HepG2 (cell line): ENCODE data around the gene GDPD5. TPM values are rescaled to one million over a fixed set of nuclear protein-coding genes. Genes with fewer than 3 reads are reported as not detected.
A peak's percentile ranks its signal among the peaks of the same experiment; 100 is the strongest.

ENCODE experiments used
- ADNP ChIP-seq: sonication (generic); formaldehyde crosslinking; IDR thresholded peaks from 2 replicates; pipeline ENCODE4 v1.4.0; 2020; ENCODE audit warnings: missing genetic modification reagents
- EED ChIP-seq: sonication (generic); formaldehyde crosslinking; IDR thresholded peaks from 2 replicates; pipeline ENCODE4 v1.5.0; 2020; ENCODE audit warnings: mild to moderate bottlenecking, missing genetic modification reagents
- ESRRA ChIP-seq: sonication (generic); formaldehyde crosslinking; IDR thresholded peaks from 2 replicates; pipeline ENCODE4 v1.5.1; 2020; ENCODE audit warnings: mild to moderate bottlenecking, low read depth, missing genetic modification reagents
- FLYWCH1 ChIP-seq: sonication (generic); formaldehyde crosslinking; IDR thresholded peaks from 2 replicates; pipeline ENCODE4 v1.8.1; 2023; ENCODE audit warnings: mild to moderate bottlenecking, missing genetic modification reagents
- MED8 ChIP-seq: sonication (generic); formaldehyde crosslinking; IDR thresholded peaks from 2 replicates; pipeline ENCODE4 v1.8.1; 2023; ENCODE audit warnings: mild to moderate bottlenecking, missing genetic modification reagents; ENCODE audit not compliant: insufficient replicate concordance
- SIX1 ChIP-seq: sonication (generic); formaldehyde crosslinking; IDR thresholded peaks from 2 replicates; pipeline ENCODE4 v1.4.0; 2020; ENCODE audit warnings: missing genetic modification reagents, borderline replicate concordance
- SNAPC2 ChIP-seq: sonication (generic); formaldehyde crosslinking; IDR thresholded peaks from 2 replicates; pipeline ENCODE4 v1.8.1; 2022; ENCODE audit warnings: mild to moderate bottlenecking, missing genetic modification reagents
- ZNF318 ChIP-seq: sonication (generic); formaldehyde crosslinking; IDR thresholded peaks from 2 replicates; pipeline ENCODE4 v1.4.0; 2020; ENCODE audit warnings: mild to moderate bottlenecking, missing genetic modification reagents
- ZSCAN25 ChIP-seq: sonication (generic); formaldehyde crosslinking; IDR thresholded peaks from 2 replicates; pipeline ENCODE4 v1.8.0; 2022; ENCODE audit warnings: mild to moderate bottlenecking, missing genetic modification reagents
- polyA plus RNA-seq, 8 experiments: library from polyadenylated mRNA; depleted of rRNA in 3 of 8; stranded (reverse) in 7 of 8; unstranded in 1 of 8; fragments of >200 nt; fragmentation: Illumina TruSeq in 4 of 8; extraction: Trizol in 4 of 8; gene quantifications; 2 replicates each; pipeline versions ENCODE4 v1.2.1 to v1.2.3, GENCODE V29; 2011 to 2016; ENCODE audit warnings: low read depth in 4 of 8, missing spikeins in 1 of 8, mixed read lengths in 1 of 8; ENCODE audit not compliant: insufficient read depth in 1 of 8
- total RNA-seq, 5 experiments: library from RNA; depleted of rRNA; stranded (reverse); fragments of >200 nt; fragmentation: Illumina TruSeq; extraction: Trizol; gene quantifications; 2 replicates each; pipeline ENCODE4 v1.2.3, GENCODE V29; 2016; ENCODE audit warnings: low read depth in 1 of 5
- TF ChIP-seq, protein P1 (sequence below): sonication (generic); formaldehyde crosslinking; IDR thresholded peaks from 2 replicates; pipeline ENCODE4 v1.4.0; 2020; ENCODE audit warnings: missing genetic modification reagents
- TF ChIP-seq, protein P2 (sequence below): fragments of 450-650 bp; IDR thresholded peaks from 2 replicates; pipeline ENCODE4 v1.6.1; 2017; ENCODE audit warnings: mild to moderate bottlenecking
- TF ChIP-seq, protein P3 (sequence below): sonication (generic); formaldehyde crosslinking; IDR thresholded peaks from 2 replicates; pipeline ENCODE4 v1.8.1; 2023; ENCODE audit warnings: mild to moderate bottlenecking, missing genetic modification reagents, borderline replicate concordance

GDPD5 gene
- total and polyA plus RNA-seq, 2 of the 13 experiments (the other 11 are each of a cell fraction or from before 2014, with no cell fraction given), result 55.0 to 67.5 TPM

DNA sequence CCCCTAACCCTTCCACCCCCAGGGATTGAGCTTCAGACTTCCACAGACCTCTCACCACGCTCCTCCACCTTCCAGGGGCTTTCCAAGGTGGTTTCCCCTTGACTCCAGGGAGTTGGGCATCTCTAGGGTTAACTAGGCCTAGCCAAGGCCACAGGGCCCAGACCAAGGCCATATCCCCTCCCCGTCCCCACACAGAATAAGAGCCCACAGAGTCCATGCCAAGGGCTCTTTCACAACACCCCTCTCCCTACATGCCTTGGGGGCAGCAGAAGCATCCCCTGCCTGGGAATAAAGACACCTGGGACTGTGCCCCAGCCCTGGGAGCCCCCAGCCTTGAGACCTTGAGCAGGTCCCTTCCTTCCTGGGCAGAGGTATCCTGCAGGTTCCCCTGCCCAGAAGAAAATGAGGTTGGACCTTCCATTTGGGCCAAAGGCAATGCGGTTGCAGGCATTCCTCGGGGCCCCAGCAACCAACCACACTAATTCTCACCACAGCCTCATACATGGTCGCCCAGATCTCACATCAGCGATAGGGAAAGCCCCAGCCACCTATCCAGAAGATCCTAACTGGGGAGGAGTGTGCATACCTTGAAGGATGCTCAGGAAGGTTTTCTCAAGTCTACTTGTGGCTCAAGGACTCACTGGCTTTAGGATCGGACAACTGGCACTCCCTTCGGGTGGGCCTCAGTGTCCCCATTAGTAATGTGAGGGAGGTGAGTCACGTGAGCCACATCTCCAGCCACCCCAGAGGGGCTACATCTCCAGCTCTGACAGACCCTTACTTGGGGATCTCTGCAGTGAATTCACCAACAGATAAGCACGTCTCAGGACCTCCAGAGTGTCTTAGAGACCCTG, 1.7 kb downstream of the GDPD5 start (continued):
- TF ChIP-seq, protein P1, sequence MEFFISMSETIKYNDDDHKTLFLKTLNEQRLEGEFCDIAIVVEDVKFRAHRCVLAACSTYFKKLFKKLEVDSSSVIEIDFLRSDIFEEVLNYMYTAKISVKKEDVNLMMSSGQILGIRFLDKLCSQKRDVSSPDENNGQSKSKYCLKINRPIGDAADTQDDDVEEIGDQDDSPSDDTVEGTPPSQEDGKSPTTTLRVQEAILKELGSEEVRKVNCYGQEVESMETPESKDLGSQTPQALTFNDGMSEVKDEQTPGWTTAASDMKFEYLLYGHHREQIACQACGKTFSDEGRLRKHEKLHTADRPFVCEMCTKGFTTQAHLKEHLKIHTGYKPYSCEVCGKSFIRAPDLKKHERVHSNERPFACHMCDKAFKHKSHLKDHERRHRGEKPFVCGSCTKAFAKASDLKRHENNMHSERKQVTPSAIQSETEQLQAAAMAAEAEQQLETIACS (CRISPR knock-in tag), result no peak
- TF ChIP-seq, protein P2, sequence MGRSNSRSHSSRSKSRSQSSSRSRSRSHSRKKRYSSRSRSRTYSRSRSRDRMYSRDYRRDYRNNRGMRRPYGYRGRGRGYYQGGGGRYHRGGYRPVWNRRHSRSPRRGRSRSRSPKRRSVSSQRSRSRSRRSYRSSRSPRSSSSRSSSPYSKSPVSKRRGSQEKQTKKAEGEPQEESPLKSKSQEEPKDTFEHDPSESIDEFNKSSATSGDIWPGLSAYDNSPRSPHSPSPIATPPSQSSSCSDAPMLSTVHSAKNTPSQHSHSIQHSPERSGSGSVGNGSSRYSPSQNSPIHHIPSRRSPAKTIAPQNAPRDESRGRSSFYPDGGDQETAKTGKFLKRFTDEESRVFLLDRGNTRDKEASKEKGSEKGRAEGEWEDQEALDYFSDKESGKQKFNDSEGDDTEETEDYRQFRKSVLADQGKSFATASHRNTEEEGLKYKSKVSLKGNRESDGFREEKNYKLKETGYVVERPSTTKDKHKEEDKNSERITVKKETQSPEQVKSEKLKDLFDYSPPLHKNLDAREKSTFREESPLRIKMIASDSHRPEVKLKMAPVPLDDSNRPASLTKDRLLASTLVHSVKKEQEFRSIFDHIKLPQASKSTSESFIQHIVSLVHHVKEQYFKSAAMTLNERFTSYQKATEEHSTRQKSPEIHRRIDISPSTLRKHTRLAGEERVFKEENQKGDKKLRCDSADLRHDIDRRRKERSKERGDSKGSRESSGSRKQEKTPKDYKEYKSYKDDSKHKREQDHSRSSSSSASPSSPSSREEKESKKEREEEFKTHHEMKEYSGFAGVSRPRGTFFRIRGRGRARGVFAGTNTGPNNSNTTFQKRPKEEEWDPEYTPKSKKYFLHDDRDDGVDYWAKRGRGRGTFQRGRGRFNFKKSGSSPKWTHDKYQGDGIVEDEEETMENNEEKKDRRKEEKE, result no peak
- TF ChIP-seq, protein P3, sequence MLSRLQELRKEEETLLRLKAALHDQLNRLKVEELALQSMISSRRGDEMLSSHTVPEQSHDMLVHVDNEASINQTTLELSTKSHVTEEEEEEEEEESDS, result 0 out of 2 replicates have a peak, but pooled peaks have one; percentile 50
- TF ChIP-seq SIX1 (CRISPR knock-in tag) (0 out of 2 replicates have a peak, but pooled peaks have one; percentile 26), EED (0 out of 2 replicates have a peak, but pooled peaks have one; percentile 33), ZSCAN25 (CRISPR knock-in tag) (no peak), FLYWCH1 (CRISPR knock-in tag) (no peak), SNAPC2 (0 out of 2 replicates have a peak, but pooled peaks have one; percentile 21), ZNF318 (CRISPR knock-in tag) (no peak), MED8 (CRISPR knock-in tag) (no peak), ADNP (CRISPR knock-in tag) (no peak), ESRRA (CRISPR knock-in tag) (no peak)
